Panc1 (cell line): ENCODE measurements around the gene MAGI3.

Experiments used
- CTCF ChIP-seq: fragments of 450-650 bp; IDR thresholded peaks from 2 replicates; pipeline ENCODE4 v1.5.1; 2017; ENCODE audit warnings: mild to moderate bottlenecking
- POLR2AphosphoS5 ChIP-seq: IDR thresholded peaks from 2 replicates; pipeline ENCODE4 v1.6.1; 2012; ENCODE audit warnings: mild to moderate bottlenecking, low read depth, low read length, moderate library complexity
- REST ChIP-seq, 2 experiments: IDR thresholded peaks; 2 replicates each; pipeline ENCODE4 v1.6.1; 2011 to 2012; ENCODE audit warnings: low read depth in 2 of 2, control low read depth in 1 of 2, low read length in 1 of 2, mild to moderate bottlenecking in 1 of 2, moderate library complexity in 1 of 2; ENCODE audit not compliant: insufficient read depth in 1 of 2
- SIN3A ChIP-seq: IDR thresholded peaks from 2 replicates; pipeline ENCODE4 v1.6.1; 2012; ENCODE audit warnings: low read depth, mild to moderate bottlenecking, low read length, moderate library complexity, borderline replicate concordance; ENCODE audit not compliant: insufficient read depth
- TCF7L2 ChIP-seq: IDR thresholded peaks from 2 replicates; pipeline ENCODE4 v1.6.1; 2011; ENCODE audit warnings: mild to moderate bottlenecking, low read depth, low read length, inconsistent platforms

DNA sequence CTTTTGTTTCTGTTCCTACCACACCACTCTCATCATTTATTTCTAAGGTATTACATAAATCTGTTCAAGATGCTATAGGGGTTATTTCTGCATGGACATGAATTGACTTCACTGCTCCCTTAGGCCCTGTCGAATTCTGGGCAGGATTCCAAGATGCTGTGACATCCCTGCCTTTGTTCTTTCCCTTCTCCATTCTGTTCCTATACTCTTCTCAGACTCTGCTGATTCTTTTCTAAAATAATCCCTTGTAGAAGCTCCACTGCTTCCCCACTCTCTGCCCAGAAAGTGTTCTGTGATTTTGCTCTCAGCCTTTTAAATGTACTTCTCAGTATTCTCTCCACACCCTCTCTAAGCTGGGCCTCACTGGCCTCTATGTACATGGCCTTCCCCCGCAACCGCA, 269.8 kb downstream of the MAGI3 start:
- TF ChIP-seq POLR2AphosphoS5 = no peak
- TF ChIP-seq CTCF = no peak
- no peak for TF ChIP-seq REST (IDR thresholded peaks at IDR 0.05; ENCODE audit: insufficient read depth in 1 of 2, low read depth in 2 of 2, low read length in 1 of 2)
- TF ChIP-seq SIN3A = no peak
- TF ChIP-seq TCF7L2 = no peak
